Measurements from ENCODE around the gene IMPACT.

IMPACT gene

DNA sequence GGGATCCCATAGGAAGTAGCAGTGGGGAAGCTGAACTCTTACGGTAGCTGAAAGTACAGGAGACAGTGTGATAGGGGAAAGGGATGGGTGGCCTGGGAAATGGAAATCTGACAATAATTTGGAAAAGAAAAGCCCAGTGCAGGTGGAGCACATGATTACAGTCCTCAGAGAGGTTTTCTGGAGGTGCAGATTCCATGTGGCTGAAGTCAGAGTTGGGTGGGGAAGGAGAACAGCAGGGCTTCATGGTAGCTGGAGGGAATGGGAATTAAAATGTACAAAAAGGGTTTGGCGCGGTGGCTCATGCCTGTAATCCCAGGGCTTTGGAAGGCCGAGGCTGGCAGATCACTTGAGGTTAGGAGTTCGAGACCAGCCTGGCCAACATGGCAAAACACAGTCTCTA, 46.1 kb downstream of the IMPACT start:
- in situ Hi-C loops (cut with HindIII; ENCODE audit: low sequenced_read_pairs): no loop called here

- in situ Hi-C loops (cut with HindIII; ENCODE audit: low sequenced_read_pairs): no loop called here
These were observed 47.9 kb downstream of the IMPACT start for GRCh38 chr18:24474406-24474805.

- in situ Hi-C loops (cut with HindIII; ENCODE audit: low sequenced_read_pairs): no loop called here
These were observed 49.6 kb downstream of the IMPACT start for GRCh38 chr18:24475926-24476589.

DNA sequence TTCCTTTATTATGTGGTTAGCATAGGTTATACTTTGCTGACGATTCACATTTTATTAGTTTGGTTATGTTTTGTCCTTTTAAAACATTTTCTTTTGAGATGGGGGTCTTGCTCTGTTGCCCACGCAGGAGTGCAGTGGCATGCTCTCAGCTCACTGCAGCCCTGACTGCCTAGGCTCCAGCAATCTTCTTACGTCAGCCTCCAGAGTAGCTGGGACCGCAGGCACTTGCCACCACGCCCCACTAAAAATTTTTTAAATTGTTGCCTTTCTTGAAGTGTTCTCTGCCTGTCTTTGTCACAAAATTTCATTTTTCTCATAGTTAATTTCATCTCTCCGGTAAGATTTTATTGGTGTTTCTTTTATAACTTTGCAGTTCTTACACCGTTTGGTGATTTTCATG, 52.9 kb downstream of the IMPACT start:
- in situ Hi-C loops (cut with HindIII; ENCODE audit: low sequenced_read_pairs): no loop called here

GRCh38 chr18:24482821-24483220, 56.4 kb downstream of the IMPACT start:
- in situ Hi-C loops (cut with HindIII; ENCODE audit: low sequenced_read_pairs): loop anchor here (5.0 to 10.0 kb wide), 2 partner anchors 34 to 252 kb away; no protein-coding TSS in a partner anchor

DNA sequence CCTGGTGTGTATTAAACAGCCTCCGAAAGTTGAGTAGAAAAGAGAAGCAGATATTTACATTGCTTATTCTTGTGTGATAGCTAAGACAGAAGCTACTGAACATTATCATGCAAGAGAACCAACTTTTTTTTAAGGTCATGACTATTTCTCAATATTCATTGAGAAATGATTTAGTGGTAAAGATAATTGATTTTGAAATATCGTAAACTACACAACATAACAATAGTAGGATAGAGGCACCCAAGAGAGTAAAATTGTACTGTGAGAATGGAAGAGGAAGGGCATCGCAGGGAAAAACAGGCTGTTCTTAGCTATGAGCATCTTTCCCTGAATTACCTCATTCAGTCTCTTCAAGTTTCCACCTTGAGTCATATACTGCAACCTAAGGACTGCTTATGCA, 59.2 kb downstream of the IMPACT start:
- in situ Hi-C loops (cut with HindIII; ENCODE audit: low sequenced_read_pairs): loop anchor here (10.0 kb wide), 1 partner anchor 249 kb away; no protein-coding TSS in a partner anchor

DNA sequence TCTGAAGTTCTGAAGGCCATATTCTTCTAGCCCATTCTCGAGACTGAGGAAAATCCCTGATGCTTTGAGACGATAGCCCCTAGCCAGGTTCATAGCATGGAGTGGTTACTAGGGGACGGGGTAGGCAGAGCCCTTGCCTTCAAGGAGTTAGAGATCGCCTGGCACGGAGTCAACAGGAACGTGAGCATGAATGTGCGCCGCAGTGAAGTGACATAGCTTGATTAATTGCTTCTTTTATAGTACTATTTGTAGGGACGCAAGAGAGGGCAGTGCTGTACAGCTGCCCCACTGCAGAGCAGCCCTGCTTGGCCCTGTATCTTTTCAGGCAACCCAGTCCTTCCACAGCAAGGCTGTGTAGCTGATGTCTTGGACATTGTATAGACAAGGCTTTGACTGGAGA, 60.2 kb downstream of the IMPACT start:
- in situ Hi-C loops (cut with HindIII; ENCODE audit: low sequenced_read_pairs): loop anchor here (10.0 kb wide), 1 partner anchor 248 kb away; no protein-coding TSS in a partner anchor

- in situ Hi-C loops (cut with HindIII; ENCODE audit: low sequenced_read_pairs): loop anchor here (10.0 kb wide), 1 partner anchor 246 kb away; no protein-coding TSS in a partner anchor
These were observed 62.5 kb downstream of the IMPACT start for GRCh38 chr18:24488824-24489493.

GRCh38 chr18:24490539-24490938, 64.1 kb downstream of the IMPACT start:
- in situ Hi-C loops (cut with HindIII; ENCODE audit: low sequenced_read_pairs): no loop called here

GRCh38 chr18:24491927-24492834, 65.7 kb downstream of the IMPACT start:
- in situ Hi-C loops (cut with HindIII; ENCODE audit: low sequenced_read_pairs): no loop called here

- in situ Hi-C loops (cut with HindIII; ENCODE audit: low sequenced_read_pairs): no loop called here
These were observed 68.1 kb downstream of the IMPACT start for GRCh38 chr18:24494586-24494985.

DNA sequence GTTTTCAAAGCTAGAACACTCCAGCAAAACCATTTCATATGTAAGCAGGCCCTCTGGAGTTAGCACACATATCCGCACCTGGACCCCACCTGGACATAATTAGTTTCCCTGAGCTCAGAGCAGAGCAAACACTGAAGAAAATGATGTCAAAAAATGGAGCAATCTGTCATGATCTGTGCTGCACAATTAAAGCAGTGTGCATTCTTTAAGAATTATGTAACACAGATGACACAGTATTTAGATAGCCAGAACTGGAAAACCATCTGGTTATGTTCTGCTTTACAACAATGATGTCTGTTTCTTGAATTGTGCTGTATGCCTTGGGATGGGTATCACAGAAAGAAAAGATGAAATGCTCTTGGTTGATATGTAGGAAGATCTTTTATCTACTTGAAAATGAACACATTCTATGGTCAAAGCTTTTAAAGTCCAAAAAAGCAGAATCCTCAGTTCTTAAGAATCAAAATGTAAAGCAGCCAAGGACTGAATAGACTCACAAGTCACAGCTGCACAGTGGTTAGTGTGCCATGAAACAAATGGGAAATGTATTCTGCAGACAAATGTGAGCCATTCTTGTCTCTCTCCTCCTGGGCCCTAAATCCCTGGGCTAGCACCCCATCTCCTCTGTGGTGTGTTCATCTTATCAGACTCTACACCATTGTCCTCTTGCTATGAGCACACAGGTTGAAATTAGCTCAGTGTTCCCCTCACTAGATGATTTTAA, 70.7 kb downstream of the IMPACT start:
- in situ Hi-C loops (cut with HindIII; ENCODE audit: low sequenced_read_pairs): no loop called here

DNA sequence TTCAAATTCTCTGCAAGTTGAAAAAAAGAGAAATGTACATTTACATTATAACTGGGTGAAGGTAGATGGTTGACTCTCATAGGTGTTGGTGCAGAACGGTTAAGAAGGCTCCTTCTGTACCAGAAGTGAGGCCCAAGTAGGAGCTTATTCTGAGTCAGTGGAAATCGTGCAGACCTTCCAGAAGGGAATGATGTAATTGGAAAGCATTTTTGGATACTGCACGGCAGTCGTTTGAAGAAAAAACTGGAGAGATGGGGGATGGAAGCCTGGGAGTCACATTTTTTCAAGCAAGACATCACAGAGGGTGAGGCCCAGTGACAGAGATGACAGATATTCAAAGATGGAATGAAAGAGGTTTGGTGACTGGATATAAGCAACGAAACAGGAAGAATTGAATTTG, 73.3 kb downstream of the IMPACT start:
- in situ Hi-C loops (cut with HindIII; ENCODE audit: low sequenced_read_pairs): no loop called here

DNA sequence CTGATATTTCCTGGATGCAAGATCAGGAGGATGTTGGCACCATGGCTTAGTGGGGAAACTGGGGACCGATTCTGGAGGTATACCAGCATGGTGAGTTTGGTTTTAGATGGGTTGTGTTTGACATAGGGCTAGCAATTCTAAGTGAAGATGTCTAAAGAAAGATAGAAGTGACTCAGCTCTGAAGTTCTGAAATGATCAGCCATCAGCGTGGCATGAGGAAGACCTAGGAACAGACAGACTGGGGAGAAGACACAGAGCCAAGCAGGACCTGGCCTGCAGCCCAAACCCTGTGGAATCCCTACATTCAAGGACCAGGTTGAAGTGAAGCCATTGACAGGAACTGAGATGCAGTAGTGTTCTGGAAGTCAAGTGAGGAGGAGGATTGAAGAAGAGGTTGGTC, 73.7 kb downstream of the IMPACT start:
- in situ Hi-C loops (cut with HindIII; ENCODE audit: low sequenced_read_pairs): no loop called here

DNA sequence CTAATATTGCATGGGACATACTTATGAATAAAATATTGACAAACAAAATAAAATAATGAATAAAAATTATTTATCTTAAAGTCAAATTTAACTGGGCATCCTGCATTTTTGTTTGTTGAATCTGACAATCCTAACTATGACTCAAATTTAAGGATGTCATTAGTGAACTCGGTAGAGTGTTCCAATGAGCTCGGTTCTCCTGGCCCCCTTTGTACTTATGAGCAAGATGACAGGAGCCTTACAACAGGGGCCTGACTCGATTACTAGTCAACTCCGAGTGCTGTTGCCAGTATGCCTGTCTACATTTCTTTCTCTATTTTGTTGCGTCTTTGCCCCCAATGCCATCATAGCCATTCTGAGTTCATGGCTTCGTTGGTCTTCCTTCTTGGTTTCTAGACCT, 74.3 kb downstream of the IMPACT start:
- in situ Hi-C loops (cut with HindIII; ENCODE audit: low sequenced_read_pairs): no loop called here

DNA sequence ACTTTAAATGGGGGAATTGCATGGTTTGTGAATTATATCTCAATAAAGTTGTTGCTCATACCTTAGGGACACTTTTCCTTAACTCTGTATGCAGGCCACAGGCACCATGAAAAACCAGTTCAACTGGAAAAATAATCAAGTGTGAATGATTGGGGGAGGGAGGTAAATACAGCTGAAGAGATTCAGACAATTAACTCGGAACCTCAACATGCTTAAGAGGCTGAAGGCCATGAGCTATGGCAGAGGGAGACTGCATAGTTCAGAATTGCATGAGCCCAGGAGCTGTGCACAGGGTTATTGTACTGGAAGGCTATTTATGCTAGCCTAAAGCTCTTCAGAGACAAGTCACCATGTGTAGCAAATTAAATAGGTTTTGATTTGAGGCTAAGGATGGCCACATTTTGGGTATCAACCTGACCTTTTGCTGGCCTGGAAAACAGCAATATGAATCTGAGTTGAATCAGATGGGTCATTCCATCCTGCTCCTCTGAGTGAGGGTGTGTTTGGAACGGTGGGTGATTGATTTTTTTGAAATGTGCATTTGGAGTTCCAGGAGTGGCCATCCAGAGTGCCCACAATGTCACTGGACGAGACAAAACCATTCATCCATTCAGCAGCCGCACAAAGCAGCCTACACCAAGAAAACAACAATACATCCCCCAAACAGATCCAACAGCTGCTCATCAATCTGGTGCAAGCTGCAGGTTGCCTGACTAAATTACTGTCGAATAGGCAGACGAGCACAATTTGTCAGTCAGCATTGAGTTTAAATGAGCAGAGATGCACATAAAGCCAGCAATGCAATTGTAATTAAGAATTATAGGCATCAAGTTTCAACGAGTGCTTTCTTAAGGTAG, 76.4 kb downstream of the IMPACT start:
- in situ Hi-C loops (cut with HindIII; ENCODE audit: low sequenced_read_pairs): no loop called here
